Esophagus squamous epithelium (tissue), 4 donors: ENCODE results near the gene UTP20.

Experiments used
- POLR2A ChIP-seq, 4 donors: fragments of 450-650 bp; IDR thresholded peaks; one replicate each; pipeline ENCODE4 v1.6.1; 2017; ENCODE audit warnings: antibody characterized with exemption in 4 of 4, mild to moderate bottlenecking in 4 of 4, moderate library complexity in 3 of 4
- TF ChIP-seq, protein P1 (sequence below), 6 experiments: fragments of 450-650 bp in 4 of 6; fragments of 200-600 bp in 2 of 6; sonication (generic) in 2 of 6; IDR thresholded peaks; one replicate each; pipeline ENCODE4 v1.5.1; 2016 to 2019; ENCODE audit warnings: antibody characterized with exemption in 6 of 6, mild to moderate bottlenecking in 4 of 6, moderate library complexity in 4 of 6

DNA sequence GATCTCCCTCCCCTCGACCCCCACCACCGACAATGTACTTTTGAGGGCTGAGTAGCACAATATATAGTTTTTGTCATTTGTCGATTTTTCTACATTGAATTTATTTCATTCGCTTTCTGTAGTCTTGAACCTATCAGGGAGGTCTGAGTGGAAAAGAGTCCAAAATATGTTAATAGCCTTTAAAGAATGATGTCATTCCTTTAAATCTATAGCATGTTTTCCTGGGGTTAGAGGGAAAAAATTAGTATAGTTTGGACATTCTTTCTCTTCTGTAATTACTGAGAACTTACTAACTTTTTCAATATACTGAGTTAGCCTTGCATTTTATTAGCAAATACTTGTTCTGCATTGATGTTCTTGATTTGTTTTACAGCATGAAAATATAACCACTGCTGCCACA lies 71.8 kb downstream of the UTP20 start:
- TF ChIP-seq, protein P1, sequence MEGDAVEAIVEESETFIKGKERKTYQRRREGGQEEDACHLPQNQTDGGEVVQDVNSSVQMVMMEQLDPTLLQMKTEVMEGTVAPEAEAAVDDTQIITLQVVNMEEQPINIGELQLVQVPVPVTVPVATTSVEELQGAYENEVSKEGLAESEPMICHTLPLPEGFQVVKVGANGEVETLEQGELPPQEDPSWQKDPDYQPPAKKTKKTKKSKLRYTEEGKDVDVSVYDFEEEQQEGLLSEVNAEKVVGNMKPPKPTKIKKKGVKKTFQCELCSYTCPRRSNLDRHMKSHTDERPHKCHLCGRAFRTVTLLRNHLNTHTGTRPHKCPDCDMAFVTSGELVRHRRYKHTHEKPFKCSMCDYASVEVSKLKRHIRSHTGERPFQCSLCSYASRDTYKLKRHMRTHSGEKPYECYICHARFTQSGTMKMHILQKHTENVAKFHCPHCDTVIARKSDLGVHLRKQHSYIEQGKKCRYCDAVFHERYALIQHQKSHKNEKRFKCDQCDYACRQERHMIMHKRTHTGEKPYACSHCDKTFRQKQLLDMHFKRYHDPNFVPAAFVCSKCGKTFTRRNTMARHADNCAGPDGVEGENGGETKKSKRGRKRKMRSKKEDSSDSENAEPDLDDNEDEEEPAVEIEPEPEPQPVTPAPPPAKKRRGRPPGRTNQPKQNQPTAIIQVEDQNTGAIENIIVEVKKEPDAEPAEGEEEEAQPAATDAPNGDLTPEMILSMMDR (IDR thresholded peaks at IDR 0.05) = no peak
- no peak for TF ChIP-seq POLR2A (IDR thresholded peaks at IDR 0.05)
